GM23338 (cell line): ENCODE measurements around the gene NLRP6. TPM values are rescaled to one million over a fixed set of nuclear protein-coding genes. Genes with fewer than 3 reads are reported as not detected.
A peak's percentile ranks its signal among the peaks of the same experiment; 100 is the strongest.

Experiments
- ATAC-seq: fragments of 200-7000 bp; cut with Tn5 transposase; 3 replicates; pipeline ENCODE4 v1.9.1; 2020
- DNase-seq: peaks from one replicate; pipeline ENCODE4 v3.0.0-alpha.2; 2015; ENCODE audit warnings: low spot score
- H2AFZ ChIP-seq: fragments of 200-600 bp; sonication (generic); 2 replicates; pipeline ENCODE4 v1.8.0; 2016; ENCODE audit warnings: antibody characterized with exemption, mild to moderate bottlenecking, moderate library complexity
- H3F3A ChIP-seq: fragments of 200-600 bp; sonication (generic); replicated peaks from 2 replicates; pipeline ENCODE4 v1.8.0; 2017; ENCODE audit warnings: antibody characterized with exemption, mixed run types, low read depth
- H3K27ac ChIP-seq: fragments of 200-600 bp; sonication (generic); 2 replicates; pipeline ENCODE4 v1.6.1; 2016; ENCODE audit warnings: low read depth
- H3K27me3 ChIP-seq: fragments of 200-600 bp; sonication (generic); 2 replicates; pipeline ENCODE4 v1.8.0; 2016; ENCODE audit warnings: mild to moderate bottlenecking, mixed run types, moderate library complexity; ENCODE audit not compliant: insufficient read depth
- H3K36me3 ChIP-seq: fragments of 200-600 bp; sonication (generic); 2 replicates; pipeline ENCODE4 v1.8.0; 2016; ENCODE audit warnings: mild to moderate bottlenecking; ENCODE audit not compliant: insufficient read depth
- H3K4me1 ChIP-seq: fragments of 200-600 bp; sonication (generic); 2 replicates; pipeline ENCODE4 v1.8.0; 2016; ENCODE audit warnings: mild to moderate bottlenecking, moderate library complexity; ENCODE audit not compliant: insufficient read depth
- H3K4me2 ChIP-seq: fragments of 200-600 bp; sonication (generic); 2 replicates; pipeline ENCODE4 v1.7.1; 2017; ENCODE audit warnings: mixed run types
- H3K4me3 ChIP-seq: fragments of 200-600 bp; sonication (generic); 2 replicates; pipeline ENCODE4 v1.6.1; 2016; ENCODE audit warnings: mixed run types
- H3K79me2 ChIP-seq: fragments of 200-600 bp; sonication (generic); replicated peaks from 2 replicates; pipeline ENCODE4 v1.8.0; 2017; ENCODE audit warnings: mild to moderate bottlenecking; ENCODE audit not compliant: insufficient read depth
- H3K9me2 ChIP-seq: fragments of 200-600 bp; sonication (generic); 2 replicates; pipeline ENCODE4 v1.8.0; 2017; ENCODE audit not compliant: insufficient read depth
- H4K20me1 ChIP-seq: fragments of 200-600 bp; sonication (generic); replicated peaks from 2 replicates; pipeline ENCODE4 v1.8.0; 2017; ENCODE audit warnings: mild to moderate bottlenecking; ENCODE audit not compliant: insufficient read depth
- H3K27ac Mint-ChIP-seq: 2 replicates; pipeline ENCODE4 v1.8.0; 2020; ENCODE audit warnings: inconsistent platforms, mild to moderate bottlenecking, moderate library complexity, mixed read lengths
- H3K27me3 Mint-ChIP-seq: 3 replicates; pipeline ENCODE4 v1.8.0; 2022; ENCODE audit warnings: low read depth, mild to moderate bottlenecking, moderate library complexity, mixed read lengths, inconsistent platforms; ENCODE audit not compliant: insufficient read depth, poor library complexity
- H3K36me3 Mint-ChIP-seq: 3 replicates; pipeline ENCODE4 v1.8.0; 2021; ENCODE audit warnings: low read depth, mild to moderate bottlenecking, inconsistent platforms, moderate library complexity, mixed read lengths
- H3K4me1 Mint-ChIP-seq: 3 replicates; pipeline ENCODE4 v1.8.0; 2020; ENCODE audit warnings: mild to moderate bottlenecking, inconsistent platforms, mixed read lengths
- H3K4me3 Mint-ChIP-seq: 3 replicates; pipeline ENCODE4 v1.8.0; 2021; ENCODE audit warnings: moderate library complexity, mild to moderate bottlenecking, inconsistent platforms, mixed read lengths
- H3K9me3 Mint-ChIP-seq: 3 replicates; pipeline ENCODE4 v1.8.0; 2020; ENCODE audit warnings: moderate library complexity, mild to moderate bottlenecking, inconsistent platforms, mixed read lengths
- CREB1 ChIP-seq: fragments of 250-450 bp; sonication (Bioruptor Pico); IDR thresholded peaks from 2 replicates; pipeline ENCODE4 v1.5.0; 2020; ENCODE audit warnings: low read depth, mild to moderate bottlenecking, moderate library complexity
- POLR2AphosphoS5 ChIP-seq: IDR thresholded peaks from 2 replicates; pipeline ENCODE4 v1.6.1; 2016; ENCODE audit warnings: antibody characterized with exemption, low read depth
- STAT1 ChIP-seq: IDR thresholded peaks from one replicate; pipeline ENCODE4 v1.6.1; 2016; ENCODE audit warnings: antibody characterized with exemption; ENCODE audit not compliant: unreplicated experiment
- ZNF114 ChIP-seq: fragments of 250-450 bp; sonication (Bioruptor Pico); IDR thresholded peaks from 2 replicates; pipeline ENCODE4 v1.5.0; 2020; ENCODE audit warnings: mild to moderate bottlenecking, moderate library complexity
- ZNF331 ChIP-seq: fragments of 250-450 bp; sonication (Bioruptor Pico); IDR thresholded peaks from 2 replicates; pipeline ENCODE4 v1.5.0; 2020; ENCODE audit warnings: low read depth, mild to moderate bottlenecking, moderate library complexity
- polyA plus RNA-seq: library from polyadenylated mRNA; unstranded; fragments of >200 nt; fragmentation: Nextera tagmentation; extraction: Ambion mirVana; gene quantifications from 2 replicates; pipeline ENCODE4 v1.2.1, GENCODE V29; 2016
- total RNA-seq: library from RNA; depleted of rRNA; stranded (reverse); fragments of >200 nt; shearing (Covaris generic); gene quantifications from 2 replicates; pipeline ENCODE4 v1.2.3, GENCODE V29; 2014
- TF ChIP-seq, protein P1 (sequence below): IDR thresholded peaks from 2 replicates; pipeline ENCODE4 v1.6.1; 2016; ENCODE audit warnings: antibody characterized with exemption
- TF ChIP-seq, protein P2 (sequence below), 2 experiments: fragments of 200-600 bp in 1 of 2; sonication (generic) in 1 of 2; conservative IDR thresholded peaks; 2 replicates each; pipeline versions ENCODE4 v1.5.1 to v1.6.1; 2016 to 2017; ENCODE audit warnings: antibody characterized with exemption in 2 of 2, low read depth in 2 of 2, mild to moderate bottlenecking in 2 of 2, moderate library complexity in 1 of 2
- TF ChIP-seq, protein P3 (sequence below): fragments of 250-450 bp; sonication (Bioruptor Pico); IDR thresholded peaks from 2 replicates; pipeline ENCODE4 v1.5.0; 2020; ENCODE audit warnings: mild to moderate bottlenecking, moderate library complexity

NLRP6 gene
- total and polyA plus RNA-seq, 2 experiments from 2014 or later, result 0.15 to 0.73 TPM

- Mint-ChIP-seq H3K9me3 (peaks cover 20% of the 10 kb centered on the region), H3K4me3 (no peak overlapping the region), H3K27ac (no peak overlapping the region), H3K36me3 (peaks cover 18% of the 10 kb centered on the region), H3K4me1 (no peaks in the 10 kb centered on the region), H3K27me3 (peaks cover 5% of the 10 kb centered on the region)
- DNase-seq (no peak), ATAC-seq (no peak)
- H3K27me3 ChIP-seq, result no peaks in the 10 kb centered on the region
- H3K79me2 ChIP-seq, result no peaks in the 10 kb centered on the region
- H3K4me1 ChIP-seq, result no peaks in the 10 kb centered on the region
- no peak for TF ChIP-seq STAT1
- TF ChIP-seq, protein P1, sequence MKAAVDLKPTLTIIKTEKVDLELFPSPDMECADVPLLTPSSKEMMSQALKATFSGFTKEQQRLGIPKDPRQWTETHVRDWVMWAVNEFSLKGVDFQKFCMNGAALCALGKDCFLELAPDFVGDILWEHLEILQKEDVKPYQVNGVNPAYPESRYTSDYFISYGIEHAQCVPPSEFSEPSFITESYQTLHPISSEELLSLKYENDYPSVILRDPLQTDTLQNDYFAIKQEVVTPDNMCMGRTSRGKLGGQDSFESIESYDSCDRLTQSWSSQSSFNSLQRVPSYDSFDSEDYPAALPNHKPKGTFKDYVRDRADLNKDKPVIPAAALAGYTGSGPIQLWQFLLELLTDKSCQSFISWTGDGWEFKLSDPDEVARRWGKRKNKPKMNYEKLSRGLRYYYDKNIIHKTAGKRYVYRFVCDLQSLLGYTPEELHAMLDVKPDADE, result no peak
- TF ChIP-seq ZNF331 (CRISPR knock-in tag), result no peak
- TF ChIP-seq, protein P2, sequence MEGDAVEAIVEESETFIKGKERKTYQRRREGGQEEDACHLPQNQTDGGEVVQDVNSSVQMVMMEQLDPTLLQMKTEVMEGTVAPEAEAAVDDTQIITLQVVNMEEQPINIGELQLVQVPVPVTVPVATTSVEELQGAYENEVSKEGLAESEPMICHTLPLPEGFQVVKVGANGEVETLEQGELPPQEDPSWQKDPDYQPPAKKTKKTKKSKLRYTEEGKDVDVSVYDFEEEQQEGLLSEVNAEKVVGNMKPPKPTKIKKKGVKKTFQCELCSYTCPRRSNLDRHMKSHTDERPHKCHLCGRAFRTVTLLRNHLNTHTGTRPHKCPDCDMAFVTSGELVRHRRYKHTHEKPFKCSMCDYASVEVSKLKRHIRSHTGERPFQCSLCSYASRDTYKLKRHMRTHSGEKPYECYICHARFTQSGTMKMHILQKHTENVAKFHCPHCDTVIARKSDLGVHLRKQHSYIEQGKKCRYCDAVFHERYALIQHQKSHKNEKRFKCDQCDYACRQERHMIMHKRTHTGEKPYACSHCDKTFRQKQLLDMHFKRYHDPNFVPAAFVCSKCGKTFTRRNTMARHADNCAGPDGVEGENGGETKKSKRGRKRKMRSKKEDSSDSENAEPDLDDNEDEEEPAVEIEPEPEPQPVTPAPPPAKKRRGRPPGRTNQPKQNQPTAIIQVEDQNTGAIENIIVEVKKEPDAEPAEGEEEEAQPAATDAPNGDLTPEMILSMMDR (conservative IDR thresholded peaks at IDR 0.05; ENCODE audit: low read depth in 2 of 2), result peak in 1 of 2 experiments; percentile 39; a peak in 2 of 4 replicates
- no peak for TF ChIP-seq ZNF114 (CRISPR knock-in tag)
- no peak for TF ChIP-seq POLR2AphosphoS5
- TF ChIP-seq CREB1, result no peak
- TF ChIP-seq, protein P3, sequence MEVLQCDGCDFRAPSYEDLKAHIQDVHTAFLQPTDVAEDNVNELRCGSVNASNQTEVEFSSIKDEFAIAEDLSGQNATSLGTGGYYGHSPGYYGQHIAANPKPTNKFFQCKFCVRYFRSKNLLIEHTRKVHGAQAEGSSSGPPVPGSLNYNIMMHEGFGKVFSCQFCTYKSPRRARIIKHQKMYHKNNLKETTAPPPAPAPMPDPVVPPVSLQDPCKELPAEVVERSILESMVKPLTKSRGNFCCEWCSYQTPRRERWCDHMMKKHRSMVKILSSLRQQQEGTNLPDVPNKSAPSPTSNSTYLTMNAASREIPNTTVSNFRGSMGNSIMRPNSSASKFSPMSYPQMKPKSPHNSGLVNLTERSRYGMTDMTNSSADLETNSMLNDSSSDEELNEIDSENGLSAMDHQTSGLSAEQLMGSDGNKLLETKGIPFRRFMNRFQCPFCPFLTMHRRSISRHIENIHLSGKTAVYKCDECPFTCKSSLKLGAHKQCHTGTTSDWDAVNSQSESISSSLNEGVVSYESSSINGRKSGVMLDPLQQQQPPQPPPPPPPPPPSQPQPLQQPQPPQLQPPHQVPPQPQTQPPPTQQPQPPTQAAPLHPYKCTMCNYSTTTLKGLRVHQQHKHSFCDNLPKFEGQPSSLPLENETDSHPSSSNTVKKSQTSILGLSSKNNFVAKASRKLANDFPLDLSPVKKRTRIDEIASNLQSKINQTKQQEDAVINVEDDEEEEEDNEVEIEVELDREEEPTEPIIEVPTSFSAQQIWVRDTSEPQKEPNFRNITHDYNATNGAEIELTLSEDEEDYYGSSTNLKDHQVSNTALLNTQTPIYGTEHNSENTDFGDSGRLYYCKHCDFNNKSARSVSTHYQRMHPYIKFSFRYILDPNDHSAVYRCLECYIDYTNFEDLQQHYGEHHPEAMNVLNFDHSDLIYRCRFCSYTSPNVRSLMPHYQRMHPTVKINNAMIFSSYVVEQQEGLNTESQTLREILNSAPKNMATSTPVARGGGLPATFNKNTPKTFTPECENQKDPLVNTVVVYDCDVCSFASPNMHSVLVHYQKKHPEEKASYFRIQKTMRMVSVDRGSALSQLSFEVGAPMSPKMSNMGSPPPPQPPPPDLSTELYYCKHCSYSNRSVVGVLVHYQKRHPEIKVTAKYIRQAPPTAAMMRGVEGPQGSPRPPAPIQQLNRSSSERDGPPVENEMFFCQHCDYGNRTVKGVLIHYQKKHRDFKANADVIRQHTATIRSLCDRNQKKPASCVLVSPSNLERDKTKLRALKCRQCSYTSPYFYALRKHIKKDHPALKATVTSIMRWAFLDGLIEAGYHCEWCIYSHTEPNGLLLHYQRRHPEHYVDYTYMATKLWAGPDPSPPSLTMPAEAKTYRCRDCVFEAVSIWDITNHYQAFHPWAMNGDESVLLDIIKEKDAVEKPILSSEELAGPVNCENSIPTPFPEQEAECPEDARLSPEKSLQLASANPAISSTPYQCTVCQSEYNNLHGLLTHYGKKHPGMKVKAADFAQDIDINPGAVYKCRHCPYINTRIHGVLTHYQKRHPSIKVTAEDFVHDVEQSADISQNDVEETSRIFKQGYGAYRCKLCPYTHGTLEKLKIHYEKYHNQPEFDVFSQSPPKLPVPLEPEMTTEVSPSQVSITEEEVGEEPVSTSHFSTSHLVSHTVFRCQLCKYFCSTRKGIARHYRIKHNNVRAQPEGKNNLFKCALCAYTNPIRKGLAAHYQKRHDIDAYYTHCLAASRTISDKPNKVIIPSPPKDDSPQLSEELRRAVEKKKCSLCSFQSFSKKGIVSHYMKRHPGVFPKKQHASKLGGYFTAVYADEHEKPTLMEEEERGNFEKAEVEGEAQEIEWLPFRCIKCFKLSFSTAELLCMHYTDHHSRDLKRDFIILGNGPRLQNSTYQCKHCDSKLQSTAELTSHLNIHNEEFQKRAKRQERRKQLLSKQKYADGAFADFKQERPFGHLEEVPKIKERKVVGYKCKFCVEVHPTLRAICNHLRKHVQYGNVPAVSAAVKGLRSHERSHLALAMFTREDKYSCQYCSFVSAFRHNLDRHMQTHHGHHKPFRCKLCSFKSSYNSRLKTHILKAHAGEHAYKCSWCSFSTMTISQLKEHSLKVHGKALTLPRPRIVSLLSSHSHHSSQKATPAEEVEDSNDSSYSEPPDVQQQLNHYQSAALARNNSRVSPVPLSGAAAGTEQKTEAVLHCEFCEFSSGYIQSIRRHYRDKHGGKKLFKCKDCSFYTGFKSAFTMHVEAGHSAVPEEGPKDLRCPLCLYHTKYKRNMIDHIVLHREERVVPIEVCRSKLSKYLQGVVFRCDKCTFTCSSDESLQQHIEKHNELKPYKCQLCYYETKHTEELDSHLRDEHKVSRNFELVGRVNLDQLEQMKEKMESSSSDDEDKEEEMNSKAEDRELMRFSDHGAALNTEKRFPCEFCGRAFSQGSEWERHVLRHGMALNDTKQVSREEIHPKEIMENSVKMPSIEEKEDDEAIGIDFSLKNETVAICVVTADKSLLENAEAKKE, result no peak
- H3K4me2 ChIP-seq, result no peak overlapping the region
- H3K36me3 ChIP-seq, result no peaks in the 10 kb centered on the region
- H3F3A ChIP-seq, result no peaks in the 10 kb centered on the region
- peaks cover 4% of the 10 kb centered on the region; the same call in 1 of the 2 replicates for H3K9me2 ChIP-seq
- H2AFZ ChIP-seq, result no peak overlapping the region; the same call in 1 of the 2 replicates
- H4K20me1 ChIP-seq, result no peaks in the 10 kb centered on the region
- H3K27ac ChIP-seq, result no peak overlapping the region
- H3K4me3 ChIP-seq, result no peak overlapping the region
Observed at GRCh38 chr11:257766-258493, 20.3 kb upstream of the NLRP6 start.
